ENCODE data around the gene GH1.

GH1 gene

GRCh38 chr17:63944736-63945499 lies 26.3 kb upstream of the GH1 start:
- DNase-seq: no peak

- no peak for DNase-seq
Observed at GRCh38 chr17:63943745-63944144, 25.1 kb upstream of the GH1 start.

- DNase-seq: no peak
Observed at GRCh38 chr17:63942309-63942985, 23.8 kb upstream of the GH1 start.

- no peak for DNase-seq
Observed at GRCh38 chr17:63941751-63942150, 23.1 kb upstream of the GH1 start.

GRCh38 chr17:63941162-63941561 lies 22.5 kb upstream of the GH1 start:
- no peak for DNase-seq

GRCh38 chr17:63940584-63940983 lies 21.9 kb upstream of the GH1 start:
- no peak for DNase-seq

GRCh38 chr17:63939884-63940283 lies 21.2 kb upstream of the GH1 start:
- DNase-seq: no peak

GRCh38 chr17:63939401-63939800 lies 20.8 kb upstream of the GH1 start:
- no peak for DNase-seq

- DNase-seq: no peak
Observed at GRCh38 chr17:63937920-63938319, 19.3 kb upstream of the GH1 start.

GRCh38 chr17:63937319-63937718 lies 18.7 kb upstream of the GH1 start:
- no peak for DNase-seq

GRCh38 chr17:63934183-63935112 lies 15.8 kb upstream of the GH1 start:
- DNase-seq: peak in 1 of 2 donors; percentile 21

- no peak for DNase-seq
Observed at GRCh38 chr17:63933598-63933997, 15.0 kb upstream of the GH1 start.

- DNase-seq: no peak
Observed at GRCh38 chr17:63932721-63933120, 14.1 kb upstream of the GH1 start.

- peak in 1 of 2 donors; percentile 3 for DNase-seq
Observed at GRCh38 chr17:63931981-63932561, 13.4 kb upstream of the GH1 start, which contains the start of gene CD79B. CD79B (minus strand) TSS chr17:63932331; CDS start chr17:63932261, 70 bp downstream.

- DNase-seq: peak; percentile 45 to 48
Observed at GRCh38 chr17:63930951-63931575, 12.4 kb upstream of the GH1 start.

GRCh38 chr17:63929860-63930766 lies 11.5 kb upstream of the GH1 start:
- DNase-seq: no peak

GRCh38 chr17:63928966-63929695 lies 10.5 kb upstream of the GH1 start:
- no peak for DNase-seq

GRCh38 chr17:63928172-63928666 lies 9.6 kb upstream of the GH1 start:
- no peak for DNase-seq

GRCh38 chr17:63927464-63928171 lies 9.0 kb upstream of the GH1 start:
- no peak for DNase-seq

GRCh38 chr17:63926164-63926563 lies 7.5 kb upstream of the GH1 start:
- no peak for DNase-seq
